ES-I3 (cell line): ENCODE measurements around the gene MCF2L.

Experiments used
- H3K36me3 ChIP-seq: 2 replicates; pipeline ENCODE4 v1.6.1; 2013; ENCODE audit warnings: mild to moderate bottlenecking, low read length, control low read depth, moderate library complexity; ENCODE audit not compliant: insufficient read depth
- H3K4me1 ChIP-seq: 2 replicates; pipeline ENCODE4 v1.6.1; 2013; ENCODE audit warnings: mild to moderate bottlenecking, control low read depth, low read length; ENCODE audit not compliant: insufficient read depth
- H3K9ac ChIP-seq: 2 replicates; pipeline ENCODE4 v1.6.1; 2013; ENCODE audit warnings: low read depth, mild to moderate bottlenecking, low read length, moderate library complexity
- H3K9me3 ChIP-seq: 2 replicates; pipeline ENCODE4 v1.6.1; 2013; ENCODE audit warnings: mild to moderate bottlenecking, low read length, moderate library complexity; ENCODE audit not compliant: control insufficient read depth, insufficient read depth

The MCF2L gene

GRCh38 chr13:113058129-113058987 is 89.3 kb downstream of the MCF2L start:
- no peak overlapping the region for H3K9ac ChIP-seq
- no peaks in the 10 kb centered on the region for H3K9me3 ChIP-seq
- peaks cover 4% of the 10 kb centered on the region; the same call in 1 of the 2 replicates for H3K4me1 ChIP-seq

GRCh38 chr13:113058988-113059850 is 90.2 kb downstream of the MCF2L start:
- no peak overlapping the region for H3K9ac ChIP-seq
- H3K36me3 ChIP-seq = no peaks in the 10 kb centered on the region
- H3K9me3 ChIP-seq = no peaks in the 10 kb centered on the region
- peaks cover 4% of the 10 kb centered on the region; the same call in 1 of the 2 replicates for H3K4me1 ChIP-seq

More at GRCh38 chr13:113058129-113058987, 89.3 kb downstream of the MCF2L start:
- no peaks in the 10 kb centered on the region for H3K36me3 ChIP-seq

- H3K36me3 ChIP-seq = no peaks in the 10 kb centered on the region
These were observed 90.9 kb downstream of the MCF2L start for GRCh38 chr13:113059891-113060290.

GRCh38 chr13:113060557-113061270 is 91.7 kb downstream of the MCF2L start:
- no peaks in the 10 kb centered on the region for H3K36me3 ChIP-seq
- no peaks in the 10 kb centered on the region; the same call in 1 of the 2 replicates for H3K4me1 ChIP-seq
- no peaks in the 10 kb centered on the region for H3K9me3 ChIP-seq
- H3K9ac ChIP-seq = no peak overlapping the region

More at GRCh38 chr13:113059891-113060290, 90.9 kb downstream of the MCF2L start:
- H3K9ac ChIP-seq = no peak overlapping the region
- H3K9me3 ChIP-seq = no peaks in the 10 kb centered on the region
- H3K4me1 ChIP-seq = peaks cover 4% of the 10 kb centered on the region; the same call in 1 of the 2 replicates

- H3K9me3 ChIP-seq = no peaks in the 10 kb centered on the region
- no peaks in the 10 kb centered on the region for H3K36me3 ChIP-seq
- no peaks in the 10 kb centered on the region; the same call in 1 of the 2 replicates for H3K4me1 ChIP-seq
- H3K9ac ChIP-seq = no peak overlapping the region
These were observed 92.2 kb downstream of the MCF2L start for GRCh38 chr13:113061271-113061625.

GRCh38 chr13:113061796-113062425 is 92.9 kb downstream of the MCF2L start:
- no peaks in the 10 kb centered on the region; the same call in 1 of the 2 replicates for H3K4me1 ChIP-seq
- no peaks in the 10 kb centered on the region for H3K36me3 ChIP-seq
- H3K9me3 ChIP-seq = no peaks in the 10 kb centered on the region
- H3K9ac ChIP-seq = no peak overlapping the region

GRCh38 chr13:113062691-113063090 is 93.7 kb downstream of the MCF2L start:
- Histone ChIP-seq H3K9me3 (no peaks in the 10 kb centered on the region), H3K36me3 (no peaks in the 10 kb centered on the region), H3K4me1 (no peaks in the 10 kb centered on the region; the same call in 1 of the 2 replicates), H3K9ac (no peak overlapping the region)

- Histone ChIP-seq H3K9ac (no peak overlapping the region), H3K36me3 (no peaks in the 10 kb centered on the region), H3K4me1 (no peaks in the 10 kb centered on the region; the same call in 1 of the 2 replicates), H3K9me3 (no peaks in the 10 kb centered on the region)
These were observed 94.1 kb downstream of the MCF2L start for GRCh38 chr13:113063091-113063491.

GRCh38 chr13:113064000-113064533 is 95.1 kb downstream of the MCF2L start:
- Histone ChIP-seq H3K9ac (no peak overlapping the region), H3K9me3 (no peaks in the 10 kb centered on the region), H3K36me3 (no peaks in the 10 kb centered on the region), H3K4me1 (no peaks in the 10 kb centered on the region; the same call in 1 of the 2 replicates)

GRCh38 chr13:113064534-113065405 is 95.8 kb downstream of the MCF2L start:
- H3K4me1 ChIP-seq = no peaks in the 10 kb centered on the region; the same call in 1 of the 2 replicates
- H3K9ac ChIP-seq = no peak overlapping the region
- H3K36me3 ChIP-seq = no peaks in the 10 kb centered on the region
- no peaks in the 10 kb centered on the region for H3K9me3 ChIP-seq

GRCh38 chr13:113065406-113066141 is 96.6 kb downstream of the MCF2L start:
- Histone ChIP-seq H3K9me3 (no peaks in the 10 kb centered on the region), H3K9ac (no peak overlapping the region), H3K4me1 (no peaks in the 10 kb centered on the region; the same call in 1 of the 2 replicates), H3K36me3 (no peaks in the 10 kb centered on the region)

GRCh38 chr13:113066142-113066455 is 97.1 kb downstream of the MCF2L start:
- H3K9ac ChIP-seq = no peak overlapping the region
- H3K4me1 ChIP-seq = no peaks in the 10 kb centered on the region; the same call in 1 of the 2 replicates
- no peaks in the 10 kb centered on the region for H3K9me3 ChIP-seq
- H3K36me3 ChIP-seq = no peaks in the 10 kb centered on the region
